Ovary (tissue), 3 donors: ENCODE measurements around the gene CCDC148.
"Not testable (repeated sequence)": the region's sequence is repeated elsewhere in the genome, so short reads cannot be mapped to it uniquely, and the experiment has no call there.

Experiments used
- EP300 ChIP-seq: sonication (generic); formaldehyde crosslinking; IDR thresholded peaks from one replicate; pipeline ENCODE4 v1.6.1; 2017; ENCODE audit warnings: antibody characterized with exemption
- TF ChIP-seq, protein P1 (sequence below), 3 donors: fragments of 450-650 bp in 2 of 3; fragments of 200-600 bp in 1 of 3; IDR thresholded peaks; one replicate each; pipeline versions ENCODE4 v1.5.1 to v1.8.0; 2016 to 2022; ENCODE audit warnings: antibody characterized with exemption in 3 of 3, mild to moderate bottlenecking in 1 of 3
- donor health status: DM: no; HTN: no; CAD: no.

DNA sequence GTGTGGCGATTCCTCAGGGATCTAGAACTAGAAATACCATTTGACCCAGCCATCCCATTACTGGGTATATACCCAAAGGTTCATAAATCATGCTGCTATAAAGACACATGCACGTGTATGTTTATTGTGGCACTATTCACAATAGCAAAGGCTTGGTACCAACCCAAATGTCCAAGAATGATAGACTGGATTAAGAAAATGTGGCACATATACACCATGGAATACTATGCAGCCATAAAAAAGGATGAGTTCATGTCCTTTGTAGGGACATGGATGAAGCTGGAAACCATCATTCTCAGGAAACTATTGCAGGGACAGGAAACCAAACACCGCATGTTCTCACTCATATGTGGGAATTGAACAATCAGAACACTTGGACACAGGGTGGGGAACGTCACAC is 17.5 kb downstream of the CCDC148 start:
- TF ChIP-seq EP300: not testable (repeated sequence)
- TF ChIP-seq, protein P1, sequence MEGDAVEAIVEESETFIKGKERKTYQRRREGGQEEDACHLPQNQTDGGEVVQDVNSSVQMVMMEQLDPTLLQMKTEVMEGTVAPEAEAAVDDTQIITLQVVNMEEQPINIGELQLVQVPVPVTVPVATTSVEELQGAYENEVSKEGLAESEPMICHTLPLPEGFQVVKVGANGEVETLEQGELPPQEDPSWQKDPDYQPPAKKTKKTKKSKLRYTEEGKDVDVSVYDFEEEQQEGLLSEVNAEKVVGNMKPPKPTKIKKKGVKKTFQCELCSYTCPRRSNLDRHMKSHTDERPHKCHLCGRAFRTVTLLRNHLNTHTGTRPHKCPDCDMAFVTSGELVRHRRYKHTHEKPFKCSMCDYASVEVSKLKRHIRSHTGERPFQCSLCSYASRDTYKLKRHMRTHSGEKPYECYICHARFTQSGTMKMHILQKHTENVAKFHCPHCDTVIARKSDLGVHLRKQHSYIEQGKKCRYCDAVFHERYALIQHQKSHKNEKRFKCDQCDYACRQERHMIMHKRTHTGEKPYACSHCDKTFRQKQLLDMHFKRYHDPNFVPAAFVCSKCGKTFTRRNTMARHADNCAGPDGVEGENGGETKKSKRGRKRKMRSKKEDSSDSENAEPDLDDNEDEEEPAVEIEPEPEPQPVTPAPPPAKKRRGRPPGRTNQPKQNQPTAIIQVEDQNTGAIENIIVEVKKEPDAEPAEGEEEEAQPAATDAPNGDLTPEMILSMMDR (IDR thresholded peaks at IDR 0.05): not testable (repeated sequence)
